Measurements from ENCODE around the gene CHMP1B. TPM values are rescaled to one million over a fixed set of nuclear protein-coding genes. Genes with fewer than 3 reads are reported as not detected.

CHMP1B gene
- total and polyA plus RNA-seq, 9 of the 15 experiments (the other 6 are each of a cell fraction or from before 2014, with no cell fraction given), result 12.3 to 29.9 (median 19.0) TPM

DNA sequence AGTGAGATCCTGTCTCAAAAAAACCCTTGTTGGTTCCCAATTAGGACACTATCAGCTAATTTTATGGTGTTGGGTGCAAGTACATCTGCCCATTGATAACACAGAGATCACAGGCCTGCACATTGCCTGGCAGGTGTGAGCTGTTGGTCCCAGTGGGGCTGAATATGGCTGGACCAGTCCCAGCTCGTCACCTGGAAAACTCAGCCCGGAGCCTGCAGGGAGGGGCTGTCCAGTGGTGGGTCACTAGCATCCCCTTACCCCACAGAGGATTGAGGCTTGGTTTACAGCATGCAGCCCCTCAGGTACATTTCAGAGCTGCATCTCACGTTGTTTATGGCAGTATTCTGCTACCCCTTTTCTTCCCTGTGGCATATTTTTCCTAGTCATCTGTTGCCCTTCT, 40.8 kb upstream of the CHMP1B start (continued):
- TF ChIP-seq RBM34 (IDR thresholded peaks at IDR 0.05; ENCODE audit: borderline replicate concordance, insufficient read depth, low read length) (no peak), ZFPM2 (CRISPR knock-in tag; IDR thresholded peaks at IDR 0.05) (no peak), ZNF24 (IDR thresholded peaks at IDR 0.05) (no peak), CBX2 (IDR thresholded peaks at IDR 0.05; ENCODE audit: insufficient read depth, low read length, poor library complexity, severe bottlenecking) (no peak), TCF3 (CRISPR knock-in tag; IDR thresholded peaks at IDR 0.05) (peak; percentile 26; the same call in 1 of the 2 replicates), ZC3H8 (IDR thresholded peaks at IDR 0.05) (no peak), C11orf30 (IDR thresholded peaks at IDR 0.05; ENCODE audit: low read depth) (no peak), MCM3 (IDR thresholded peaks at IDR 0.05) (no peak), MTA3 (IDR thresholded peaks at IDR 0.05; ENCODE audit: borderline replicate concordance) (no peak), SRSF9 (IDR thresholded peaks at IDR 0.05; ENCODE audit: borderline replicate concordance, low read depth, low read length) (no peak), CBFA2T3 (IDR thresholded peaks at IDR 0.05) (peak; percentile 46), ZNF384 (IDR thresholded peaks at IDR 0.05; ENCODE audit: low read depth, low read length) (no peak)
- TF ChIP-seq, protein P1, sequence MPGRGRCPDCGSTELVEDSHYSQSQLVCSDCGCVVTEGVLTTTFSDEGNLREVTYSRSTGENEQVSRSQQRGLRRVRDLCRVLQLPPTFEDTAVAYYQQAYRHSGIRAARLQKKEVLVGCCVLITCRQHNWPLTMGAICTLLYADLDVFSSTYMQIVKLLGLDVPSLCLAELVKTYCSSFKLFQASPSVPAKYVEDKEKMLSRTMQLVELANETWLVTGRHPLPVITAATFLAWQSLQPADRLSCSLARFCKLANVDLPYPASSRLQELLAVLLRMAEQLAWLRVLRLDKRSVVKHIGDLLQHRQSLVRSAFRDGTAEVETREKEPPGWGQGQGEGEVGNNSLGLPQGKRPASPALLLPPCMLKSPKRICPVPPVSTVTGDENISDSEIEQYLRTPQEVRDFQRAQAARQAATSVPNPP (IDR thresholded peaks at IDR 0.05; ENCODE audit: borderline replicate concordance, insufficient read depth, insufficient read length), result no peak
- TF ChIP-seq, protein P2, sequence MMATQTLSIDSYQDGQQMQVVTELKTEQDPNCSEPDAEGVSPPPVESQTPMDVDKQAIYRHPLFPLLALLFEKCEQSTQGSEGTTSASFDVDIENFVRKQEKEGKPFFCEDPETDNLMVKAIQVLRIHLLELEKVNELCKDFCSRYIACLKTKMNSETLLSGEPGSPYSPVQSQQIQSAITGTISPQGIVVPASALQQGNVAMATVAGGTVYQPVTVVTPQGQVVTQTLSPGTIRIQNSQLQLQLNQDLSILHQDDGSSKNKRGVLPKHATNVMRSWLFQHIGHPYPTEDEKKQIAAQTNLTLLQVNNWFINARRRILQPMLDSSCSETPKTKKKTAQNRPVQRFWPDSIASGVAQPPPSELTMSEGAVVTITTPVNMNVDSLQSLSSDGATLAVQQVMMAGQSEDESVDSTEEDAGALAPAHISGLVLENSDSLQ (IDR thresholded peaks at IDR 0.05), result peak; percentile 47; the same call in 1 of the 2 replicates
- TF ChIP-seq, protein P3, sequence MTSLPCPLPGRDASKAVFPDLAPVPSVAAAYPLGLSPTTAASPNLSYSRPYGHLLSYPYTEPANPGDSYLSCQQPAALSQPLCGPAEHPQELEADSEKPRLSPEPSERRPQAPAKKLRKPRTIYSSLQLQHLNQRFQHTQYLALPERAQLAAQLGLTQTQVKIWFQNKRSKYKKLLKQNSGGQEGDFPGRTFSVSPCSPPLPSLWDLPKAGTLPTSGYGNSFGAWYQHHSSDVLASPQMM (CRISPR knock-in tag; IDR thresholded peaks at IDR 0.05), result no peak
- TF ChIP-seq, protein P4, sequence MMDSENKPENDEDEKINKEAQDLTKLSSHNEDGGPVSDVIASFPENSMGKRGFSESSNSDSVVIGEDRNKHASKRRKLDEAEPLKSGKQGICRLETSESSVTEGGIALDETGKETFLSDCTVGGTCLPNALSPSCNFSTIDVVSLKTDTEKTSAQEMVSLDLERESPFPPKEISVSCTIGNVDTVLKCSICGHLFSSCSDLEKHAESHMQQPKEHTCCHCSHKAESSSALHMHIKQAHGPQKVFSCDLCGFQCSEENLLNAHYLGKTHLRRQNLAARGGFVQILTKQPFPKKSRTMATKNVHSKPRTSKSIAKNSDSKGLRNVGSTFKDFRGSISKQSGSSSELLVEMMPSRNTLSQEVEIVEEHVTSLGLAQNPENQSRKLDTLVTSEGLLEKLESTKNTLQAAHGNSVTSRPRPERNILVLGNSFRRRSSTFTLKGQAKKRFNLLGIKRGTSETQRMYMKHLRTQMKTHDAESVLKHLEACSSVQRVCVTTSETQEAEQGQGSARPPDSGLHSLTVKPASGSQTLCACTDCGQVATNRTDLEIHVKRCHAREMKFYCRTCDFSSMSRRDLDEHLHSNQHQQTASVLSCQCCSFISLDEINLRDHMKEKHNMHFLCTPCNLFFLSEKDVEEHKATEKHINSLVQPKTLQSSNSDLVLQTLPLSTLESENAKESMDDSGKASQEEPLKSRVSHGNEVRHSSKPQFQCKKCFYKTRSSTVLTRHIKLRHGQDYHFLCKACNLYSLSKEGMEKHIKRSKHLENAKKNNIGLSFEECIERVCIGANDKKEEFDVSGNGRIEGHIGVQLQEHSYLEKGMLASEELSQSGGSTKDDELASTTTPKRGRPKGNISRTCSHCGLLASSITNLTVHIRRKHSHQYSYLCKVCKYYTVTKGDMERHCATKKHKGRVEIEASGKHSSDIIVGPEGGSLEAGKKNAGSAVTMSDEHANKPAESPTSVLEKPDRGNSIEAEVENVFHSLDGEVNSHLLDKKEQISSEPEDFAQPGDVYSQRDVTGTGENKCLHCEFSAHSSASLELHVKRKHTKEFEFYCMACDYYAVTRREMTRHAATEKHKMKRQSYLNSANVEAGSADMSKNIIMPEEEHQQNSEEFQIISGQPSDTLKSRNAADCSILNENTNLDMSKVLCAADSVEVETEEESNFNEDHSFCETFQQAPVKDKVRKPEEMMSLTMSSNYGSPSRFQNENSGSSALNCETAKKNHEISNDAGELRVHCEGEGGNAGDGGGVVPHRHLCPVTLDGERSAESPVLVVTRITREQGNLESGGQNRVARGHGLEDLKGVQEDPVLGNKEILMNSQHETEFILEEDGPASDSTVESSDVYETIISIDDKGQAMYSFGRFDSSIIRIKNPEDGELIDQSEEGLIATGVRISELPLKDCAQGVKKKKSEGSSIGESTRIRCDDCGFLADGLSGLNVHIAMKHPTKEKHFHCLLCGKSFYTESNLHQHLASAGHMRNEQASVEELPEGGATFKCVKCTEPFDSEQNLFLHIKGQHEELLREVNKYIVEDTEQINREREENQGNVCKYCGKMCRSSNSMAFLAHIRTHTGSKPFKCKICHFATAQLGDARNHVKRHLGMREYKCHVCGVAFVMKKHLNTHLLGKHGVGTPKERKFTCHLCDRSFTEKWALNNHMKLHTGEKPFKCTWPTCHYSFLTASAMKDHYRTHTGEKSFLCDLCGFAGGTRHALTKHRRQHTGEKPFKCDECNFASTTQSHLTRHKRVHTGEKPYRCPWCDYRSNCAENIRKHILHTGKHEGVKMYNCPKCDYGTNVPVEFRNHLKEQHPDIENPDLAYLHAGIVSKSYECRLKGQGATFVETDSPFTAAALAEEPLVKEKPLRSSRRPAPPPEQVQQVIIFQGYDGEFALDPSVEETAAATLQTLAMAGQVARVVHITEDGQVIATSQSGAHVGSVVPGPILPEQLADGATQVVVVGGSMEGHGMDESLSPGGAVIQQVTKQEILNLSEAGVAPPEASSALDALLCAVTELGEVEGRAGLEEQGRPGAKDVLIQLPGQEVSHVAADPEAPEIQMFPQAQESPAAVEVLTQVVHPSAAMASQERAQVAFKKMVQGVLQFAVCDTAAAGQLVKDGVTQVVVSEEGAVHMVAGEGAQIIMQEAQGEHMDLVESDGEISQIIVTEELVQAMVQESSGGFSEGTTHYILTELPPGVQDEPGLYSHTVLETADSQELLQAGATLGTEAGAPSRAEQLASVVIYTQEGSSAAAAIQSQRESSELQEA (IDR thresholded peaks at IDR 0.05; ENCODE audit: low read depth), result no peak
